Activated CD4-positive, CD25-positive, alpha-beta regulatory T cell treated with anti-CD3 and anti-CD28 coated beads, Interleukin-2, amount 50 U/mL, for 16 hours (primary cell): Measurements from ENCODE around the gene KRT80.

Experiments used
- DNase-seq: peaks from one replicate; pipeline ENCODE4 v3.0.0-alpha.2; 2020; ENCODE audit warnings: low read depth, low spot score

Gene KRT80

DNA sequence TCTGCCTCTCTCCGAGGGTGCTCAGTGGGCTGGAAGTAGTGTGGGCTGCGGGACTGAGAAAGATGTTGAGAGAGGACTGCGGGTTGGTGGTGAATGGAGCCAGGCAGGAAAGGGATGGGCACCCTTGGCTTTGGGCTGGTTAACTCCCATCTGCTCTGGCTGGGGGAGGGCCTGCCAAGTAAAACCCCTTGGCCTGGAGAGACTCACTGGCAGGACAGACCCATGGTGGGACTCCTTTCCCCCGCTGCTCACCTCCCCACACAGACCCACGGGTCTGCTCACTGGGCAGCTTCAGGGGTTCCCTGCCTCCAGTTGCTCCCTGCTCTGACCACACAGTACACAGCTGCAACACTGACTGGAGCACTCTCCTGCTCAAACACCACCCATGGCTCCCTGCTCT is 54.1 kb downstream of the KRT80 start:
- DNase-seq: no peak

- no peak for DNase-seq
These were observed 59.1 kb downstream of the KRT80 start for GRCh38 chr12:52132754-52133161.

GRCh38 chr12:52130711-52131110 is 61.1 kb downstream of the KRT80 start:
- no peak for DNase-seq

- no peak for DNase-seq
These were observed 63.9 kb downstream of the KRT80 start for GRCh38 chr12:52127683-52128450.

DNA sequence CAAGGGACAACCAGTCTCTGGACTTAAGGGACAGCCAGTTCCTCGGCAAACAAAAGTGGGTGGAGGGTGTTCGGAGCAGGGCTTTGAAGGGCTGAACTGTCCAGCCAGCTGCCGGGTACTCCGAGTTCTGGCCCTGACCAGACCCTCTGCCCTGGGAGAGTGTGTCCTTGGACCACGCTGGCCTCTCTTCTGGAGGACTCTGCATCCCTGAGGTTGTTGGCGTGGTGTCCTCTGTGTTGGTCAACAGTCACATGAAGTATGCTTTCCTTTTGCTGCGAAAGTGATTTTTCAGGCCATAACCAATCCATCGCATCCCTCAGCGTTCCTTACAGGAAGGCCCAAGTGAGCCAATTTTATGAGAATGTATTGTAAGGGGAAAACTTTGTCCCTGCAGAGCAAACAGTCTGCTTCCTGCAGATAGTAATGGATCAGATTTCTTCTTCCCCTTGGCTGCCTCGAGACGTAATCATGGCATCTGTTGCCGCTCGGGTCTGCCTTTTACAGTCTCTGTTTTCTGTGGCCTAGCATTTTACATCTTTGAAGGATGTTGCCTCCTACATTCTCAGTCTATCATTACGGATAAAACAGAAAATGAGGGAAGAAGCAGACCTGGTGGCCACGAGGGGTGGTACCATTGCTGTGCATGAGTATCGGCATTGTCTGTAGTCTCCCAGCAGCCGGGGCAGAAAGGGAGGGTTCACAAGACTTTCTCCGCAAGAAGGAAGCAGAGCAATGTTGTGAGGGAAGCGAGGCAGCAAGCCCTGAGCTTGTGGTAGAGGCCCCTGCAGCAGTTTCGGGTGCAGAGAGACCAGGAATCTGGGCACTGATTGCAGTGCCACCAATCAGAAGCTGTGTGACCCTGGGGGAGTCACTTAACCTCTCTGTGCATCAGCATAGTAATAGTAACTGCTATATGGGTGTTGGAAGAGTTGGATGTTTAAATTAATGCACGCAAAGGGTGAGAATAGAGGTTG is 64.9 kb downstream of the KRT80 start:
- DNase-seq: no peak

DNA sequence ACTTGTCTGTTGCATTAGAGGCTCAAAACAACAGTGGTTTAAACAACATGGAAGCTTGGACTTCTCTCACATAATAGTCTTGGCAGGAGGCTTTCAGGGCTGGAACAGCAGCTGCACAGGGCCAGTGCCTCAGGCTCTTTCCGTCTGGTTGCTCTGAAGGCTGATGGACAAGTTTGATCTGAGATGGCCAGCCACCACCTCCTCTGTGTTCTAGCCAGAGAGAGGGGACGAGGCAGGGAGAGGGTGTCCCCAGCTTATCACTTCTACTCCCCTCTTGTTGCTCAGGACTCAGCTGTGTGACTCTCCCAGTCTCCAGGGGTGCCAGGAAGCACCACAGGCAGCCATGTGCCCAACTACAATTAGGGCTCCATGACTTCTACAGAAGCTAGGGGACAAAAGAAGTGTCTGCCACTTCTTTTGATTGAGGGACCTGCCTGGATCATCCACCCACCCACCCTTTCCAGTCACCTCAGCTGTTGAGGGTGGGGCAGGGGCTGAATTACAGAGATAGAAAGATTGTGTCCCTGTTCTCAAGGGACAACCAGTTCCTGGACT is 65.7 kb downstream of the KRT80 start:
- no peak for DNase-seq

- DNase-seq: no peak
These were observed 66.3 kb downstream of the KRT80 start for GRCh38 chr12:52125476-52125900.

- DNase-seq: no peak
These were observed 68.2 kb downstream of the KRT80 start for GRCh38 chr12:52123487-52124186.

- DNase-seq: no peak
These were observed 68.9 kb downstream of the KRT80 start for GRCh38 chr12:52122904-52123303.

- DNase-seq: no peak
These were observed 69.3 kb downstream of the KRT80 start for GRCh38 chr12:52122540-52122871.

- DNase-seq: peak; percentile 33
These were observed 69.8 kb downstream of the KRT80 start for GRCh38 chr12:52121824-52122539.

GRCh38 chr12:52120951-52121823 is 70.6 kb downstream of the KRT80 start:
- no peak for DNase-seq

GRCh38 chr12:52119398-52120254 is 72.2 kb downstream of the KRT80 start:
- no peak for DNase-seq
